SU-DHL-6 (cell line): ENCODE results near the gene CHTF8.

Source experiments
- EZH2phosphoT487 ChIP-seq: fragments of 200-600 bp; sonication (generic), shearing (Covaris generic); conservative IDR thresholded peaks from 2 replicates; pipeline ENCODE4 v1.6.1; 2018; ENCODE audit warnings: mild to moderate bottlenecking, antibody characterized with exemption, low read length, moderate library complexity, mixed read lengths
- TF ChIP-seq, protein P1 (sequence below): fragments of 200-600 bp; sonication (generic); IDR thresholded peaks from one replicate; pipeline ENCODE4 v1.5.1; 2017; ENCODE audit warnings: antibody characterized with exemption, mild to moderate bottlenecking, low read length, moderate library complexity; ENCODE audit not compliant: insufficient read depth, poor library complexity, severe bottlenecking

GRCh38 chr16:69131167-69131838 lies 1.1 kb downstream of the CHTF8 start:
- TF ChIP-seq, protein P1, sequence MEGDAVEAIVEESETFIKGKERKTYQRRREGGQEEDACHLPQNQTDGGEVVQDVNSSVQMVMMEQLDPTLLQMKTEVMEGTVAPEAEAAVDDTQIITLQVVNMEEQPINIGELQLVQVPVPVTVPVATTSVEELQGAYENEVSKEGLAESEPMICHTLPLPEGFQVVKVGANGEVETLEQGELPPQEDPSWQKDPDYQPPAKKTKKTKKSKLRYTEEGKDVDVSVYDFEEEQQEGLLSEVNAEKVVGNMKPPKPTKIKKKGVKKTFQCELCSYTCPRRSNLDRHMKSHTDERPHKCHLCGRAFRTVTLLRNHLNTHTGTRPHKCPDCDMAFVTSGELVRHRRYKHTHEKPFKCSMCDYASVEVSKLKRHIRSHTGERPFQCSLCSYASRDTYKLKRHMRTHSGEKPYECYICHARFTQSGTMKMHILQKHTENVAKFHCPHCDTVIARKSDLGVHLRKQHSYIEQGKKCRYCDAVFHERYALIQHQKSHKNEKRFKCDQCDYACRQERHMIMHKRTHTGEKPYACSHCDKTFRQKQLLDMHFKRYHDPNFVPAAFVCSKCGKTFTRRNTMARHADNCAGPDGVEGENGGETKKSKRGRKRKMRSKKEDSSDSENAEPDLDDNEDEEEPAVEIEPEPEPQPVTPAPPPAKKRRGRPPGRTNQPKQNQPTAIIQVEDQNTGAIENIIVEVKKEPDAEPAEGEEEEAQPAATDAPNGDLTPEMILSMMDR, result no peak
- TF ChIP-seq EZH2phosphoT487, result no peak
